DND-41 (cell line): ENCODE results near the gene TMEM209.

Source experiments
- ATAC-seq: fragments of 200-7000 bp; cut with Tn5 transposase; 3 replicates; pipeline ENCODE4 v1.9.1; 2021; ENCODE audit warnings: low read depth; ENCODE audit not compliant: insufficient read depth
- DNase-seq: peaks from one replicate; pipeline ENCODE4 v3.0.0-alpha.2; 2020
- H2AFZ ChIP-seq: 2 replicates; pipeline ENCODE4 v1.6.0; 2012; ENCODE audit warnings: low read depth, low read length
- H3K27ac ChIP-seq: 2 replicates; pipeline ENCODE4 v1.5.1; 2012; ENCODE audit warnings: low read length, inconsistent platforms
- H3K27me3 ChIP-seq: fragments of 200-600 bp; sonication (generic); 2 replicates; pipeline ENCODE4 v1.6.0; 2012; ENCODE audit warnings: low read length, mild to moderate bottlenecking, inconsistent platforms; ENCODE audit not compliant: insufficient read depth, poor library complexity
- H3K36me3 ChIP-seq: 2 replicates; pipeline ENCODE4 v1.5.1; 2012; ENCODE audit warnings: low read length, inconsistent platforms; ENCODE audit not compliant: insufficient read depth
- H3K4me1 ChIP-seq: 2 replicates; pipeline ENCODE4 v1.5.1; 2012; ENCODE audit warnings: mild to moderate bottlenecking, low read length; ENCODE audit not compliant: insufficient read depth
- H3K4me2 ChIP-seq: 2 replicates; pipeline ENCODE4 v1.6.0; 2012; ENCODE audit warnings: mild to moderate bottlenecking, moderate library complexity, low read length, inconsistent platforms; ENCODE audit not compliant: insufficient read depth
- H3K4me3 ChIP-seq, 2 experiments: fragments of 200-600 bp in 1 of 2; shearing (Covaris generic) in 1 of 2; 2 replicates each; pipeline ENCODE4 v1.5.1; 2012 to 2016; ENCODE audit warnings: inconsistent platforms in 2 of 2, low read length in 2 of 2, mild to moderate bottlenecking in 2 of 2, low read depth in 1 of 2, moderate library complexity in 1 of 2
- H3K79me2 ChIP-seq: 2 replicates; pipeline ENCODE4 v1.6.0; 2012; ENCODE audit warnings: low read length, inconsistent platforms; ENCODE audit not compliant: insufficient read depth
- H3K9ac ChIP-seq: 2 replicates; pipeline ENCODE4 v1.6.0; 2012; ENCODE audit warnings: low read depth, mild to moderate bottlenecking, inconsistent platforms, low read length, moderate library complexity
- H3K9me3 ChIP-seq: 2 replicates; pipeline ENCODE4 v1.5.1; 2012; ENCODE audit warnings: low read length, moderate library complexity, mild to moderate bottlenecking, inconsistent platforms; ENCODE audit not compliant: insufficient read depth, severe bottlenecking
- H4K20me1 ChIP-seq: 2 replicates; pipeline ENCODE4 v1.6.0; 2012; ENCODE audit warnings: low read length; ENCODE audit not compliant: insufficient read depth
- CTCF ChIP-seq: IDR thresholded peaks from 2 replicates; pipeline ENCODE4 v1.5.1; 2012; ENCODE audit warnings: borderline replicate concordance, low read length, moderate library complexity, mild to moderate bottlenecking; ENCODE audit not compliant: poor library complexity, severe bottlenecking; ENCODE audit errors: extremely low read depth
- EZH2 ChIP-seq: IDR thresholded peaks from 3 replicates; pipeline ENCODE4 v1.6.1; 2012; ENCODE audit warnings: borderline replicate concordance, low read depth, mild to moderate bottlenecking, moderate library complexity, low read length, inconsistent platforms; ENCODE audit not compliant: severe bottlenecking

The TMEM209 gene

DNA sequence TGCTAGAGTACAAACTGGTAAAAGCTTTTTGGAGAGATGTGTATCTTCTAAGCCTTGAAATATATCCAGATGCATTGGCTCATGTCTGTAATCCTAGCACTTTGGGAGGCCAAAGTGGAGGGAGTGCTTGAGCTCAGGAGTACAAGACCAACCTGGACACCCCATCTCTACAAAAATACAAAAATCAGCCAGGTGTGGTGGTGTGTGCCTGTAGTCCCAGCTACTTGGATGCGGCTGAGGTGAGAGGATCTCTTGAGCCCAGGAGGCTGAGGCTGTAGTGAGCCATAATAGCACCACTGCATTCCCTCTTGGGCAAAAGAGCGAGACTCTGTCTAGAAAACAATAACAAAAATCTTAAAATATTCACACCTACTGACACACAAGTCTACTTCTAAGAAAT, 25.6 kb downstream of the TMEM209 start:
- Histone ChIP-seq H3K79me2 (no peaks in the 10 kb centered on the region), H3K27me3 (no peaks in the 10 kb centered on the region), H3K4me3 (no peak overlapping the region), H3K4me2 (no peak overlapping the region), H4K20me1 (peaks cover 4% of the 10 kb centered on the region; the same call in 1 of the 2 replicates), H3K36me3 (peaks cover 86% of the 10 kb centered on the region), H2AFZ (no peak overlapping the region), H3K4me1 (no peaks in the 10 kb centered on the region), H3K9ac (no peak overlapping the region), H3K9me3 (no peaks in the 10 kb centered on the region), H3K27ac (no peak overlapping the region)
- no peak for TF ChIP-seq CTCF
- no peak for TF ChIP-seq EZH2
- ATAC-seq = no peak
- DNase-seq = no peak

DNA sequence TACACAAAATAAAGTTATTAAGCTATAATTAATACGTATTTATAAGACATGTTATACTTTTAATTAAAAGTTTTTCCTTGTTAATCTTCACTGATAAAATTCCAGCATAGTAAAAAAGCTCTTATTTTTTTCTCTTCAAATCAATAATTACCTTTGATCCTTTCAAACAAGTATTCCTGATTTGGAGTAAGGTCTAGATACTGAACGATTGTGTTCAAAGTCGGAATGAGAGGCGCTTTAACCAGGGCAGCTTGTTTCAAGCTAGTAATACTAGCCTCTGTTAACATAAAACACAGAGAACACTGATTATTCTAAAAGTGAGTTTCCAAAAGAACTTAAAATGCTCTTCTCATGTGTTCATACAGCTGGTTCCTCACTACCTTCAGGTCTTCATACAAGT, 27.0 kb downstream of the TMEM209 start:
- no peak overlapping the region for H2AFZ ChIP-seq
- ATAC-seq (no peak), DNase-seq (no peak)
- H3K4me1 ChIP-seq = no peaks in the 10 kb centered on the region
- no peak overlapping the region for H3K4me2 ChIP-seq
- H4K20me1 ChIP-seq = peaks cover 4% of the 10 kb centered on the region; the same call in 1 of the 2 replicates
- H3K36me3 ChIP-seq = peaks cover 87% of the 10 kb centered on the region
- H3K27ac ChIP-seq = no peak overlapping the region
- no peak overlapping the region for H3K9ac ChIP-seq
- TF ChIP-seq EZH2 (no peak), CTCF (no peak)
- no peaks in the 10 kb centered on the region for H3K79me2 ChIP-seq
- H3K9me3 ChIP-seq = no peaks in the 10 kb centered on the region
- no peak overlapping the region for H3K4me3 ChIP-seq
- H3K27me3 ChIP-seq = no peaks in the 10 kb centered on the region

DNA sequence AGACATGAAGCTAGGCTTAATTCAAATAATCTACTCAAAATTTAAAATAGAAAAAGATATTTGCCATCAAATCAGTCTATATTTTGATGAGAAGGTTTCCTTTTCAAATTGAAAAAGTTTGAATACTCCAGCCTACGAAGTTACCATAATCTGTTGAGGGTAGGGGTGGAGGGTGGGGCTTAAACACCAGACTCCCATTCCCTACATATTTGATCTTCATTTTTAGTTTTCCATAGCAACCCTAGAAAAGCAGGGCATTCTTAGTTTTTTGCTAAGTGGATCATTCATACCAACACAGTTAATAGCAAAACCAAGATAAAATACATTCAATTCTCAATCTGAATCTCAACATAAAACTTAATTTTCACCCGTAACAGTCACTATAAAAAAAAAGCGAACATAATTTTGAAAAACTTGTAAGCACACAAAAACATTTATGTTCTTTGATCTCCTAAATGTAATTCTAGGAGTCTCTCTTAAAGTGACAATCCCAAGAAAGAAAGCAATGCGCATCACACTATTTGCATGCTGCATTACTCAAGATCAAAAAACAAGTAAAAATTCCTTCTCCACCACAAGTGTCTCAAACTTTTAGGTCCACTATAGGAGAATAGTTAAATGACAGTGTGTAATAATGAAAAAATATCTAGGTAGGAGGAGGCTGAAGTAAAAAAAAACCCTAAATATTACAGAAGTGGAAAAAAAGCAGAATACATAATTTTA, 30.8 kb downstream of the TMEM209 start:
- Histone ChIP-seq H3K27me3 (no peaks in the 10 kb centered on the region), H2AFZ (no peak overlapping the region), H3K27ac (no peak overlapping the region), H3K79me2 (no peaks in the 10 kb centered on the region), H4K20me1 (peaks cover 4% of the 10 kb centered on the region; the same call in 1 of the 2 replicates), H3K4me2 (no peak overlapping the region), H3K4me1 (no peaks in the 10 kb centered on the region), H3K36me3 (peaks cover 83% of the 10 kb centered on the region), H3K9me3 (no peaks in the 10 kb centered on the region), H3K9ac (no peak overlapping the region), H3K4me3 (no peak overlapping the region)
- no peak for DNase-seq
- TF ChIP-seq CTCF (no peak), EZH2 (no peak)
- ATAC-seq = no peak

GRCh38 chr7:130162196-130162595, 43.0 kb downstream of the TMEM209 start:
- Histone ChIP-seq H3K27me3 (no peaks in the 10 kb centered on the region), H4K20me1 (no peaks in the 10 kb centered on the region), H2AFZ (no peak overlapping the region), H3K36me3 (peaks cover 65% of the 10 kb centered on the region), H3K4me3 (no peak overlapping the region), H3K27ac (no peak overlapping the region), H3K4me2 (no peak overlapping the region), H3K4me1 (no peaks in the 10 kb centered on the region), H3K9ac (no peak overlapping the region), H3K9me3 (no peaks in the 10 kb centered on the region), H3K79me2 (no peaks in the 10 kb centered on the region)
- no peak for ATAC-seq
- TF ChIP-seq EZH2 (no peak), CTCF (no peak)
- no peak for DNase-seq
